Hepatocyte (in vitro differentiated cells): ENCODE results near the gene GREM2. TPM values are rescaled to one million over a fixed set of nuclear protein-coding genes. Genes with fewer than 3 reads are reported as not detected.

Experiments used
- DNase-seq: peaks from one replicate; pipeline ENCODE4 v3.0.0-alpha.2; 2016; ENCODE audit warnings: low spot score
- H2AFZ ChIP-seq: fragments of 200-600 bp; sonication (generic); 2 replicates; pipeline ENCODE4 v1.6.0; 2016; ENCODE audit warnings: antibody characterized with exemption, mild to moderate bottlenecking
- H3K27ac ChIP-seq: fragments of 200-600 bp; sonication (generic); 2 replicates; pipeline ENCODE4 v1.5.1; 2016; ENCODE audit warnings: mild to moderate bottlenecking
- H3K27me3 ChIP-seq: fragments of 200-600 bp; sonication (generic); 2 replicates; pipeline ENCODE4 v1.6.1; 2016
- H3K36me3 ChIP-seq: fragments of 200-600 bp; sonication (generic); replicated peaks from 2 replicates; pipeline ENCODE4 v1.5.1; 2016; ENCODE audit warnings: low read depth; ENCODE audit not compliant: insufficient read depth
- H3K4me1 ChIP-seq: fragments of 200-600 bp; sonication (generic); 2 replicates; pipeline ENCODE4 v1.5.1; 2016; ENCODE audit warnings: mild to moderate bottlenecking, moderate library complexity; ENCODE audit not compliant: insufficient read depth
- H3K4me2 ChIP-seq: fragments of 200-600 bp; sonication (generic); 2 replicates; pipeline ENCODE4 v1.6.0; 2016
- H3K4me3 ChIP-seq: fragments of 200-600 bp; sonication (generic); 2 replicates; pipeline ENCODE4 v1.5.1; 2016; ENCODE audit warnings: mild to moderate bottlenecking
- H3K79me2 ChIP-seq: fragments of 200-600 bp; sonication (generic); 2 replicates; pipeline ENCODE4 v1.6.0; 2017; ENCODE audit warnings: mild to moderate bottlenecking
- H3K9me2 ChIP-seq: fragments of 200-600 bp; sonication (generic); replicated peaks from 2 replicates; pipeline ENCODE4 v1.6.0; 2017; ENCODE audit warnings: mild to moderate bottlenecking; ENCODE audit not compliant: insufficient read depth
- H3K9me3 ChIP-seq: fragments of 200-600 bp; sonication (generic); 2 replicates; pipeline ENCODE4 v1.5.1; 2016; ENCODE audit warnings: low read depth, mild to moderate bottlenecking
- H4K20me1 ChIP-seq: fragments of 200-600 bp; sonication (generic); 2 replicates; pipeline ENCODE4 v1.6.0; 2016; ENCODE audit warnings: mild to moderate bottlenecking; ENCODE audit not compliant: insufficient read depth, poor library complexity, severe bottlenecking
- EZH2 ChIP-seq: fragments of 200-600 bp; sonication (generic); IDR thresholded peaks from 2 replicates; pipeline ENCODE4 v1.6.1; 2016; ENCODE audit warnings: antibody characterized with exemption, mild to moderate bottlenecking, borderline replicate concordance
- EZH2phosphoT487 ChIP-seq: fragments of 200-600 bp; sonication (generic); IDR thresholded peaks from one replicate; pipeline ENCODE4 v1.6.1; 2018; ENCODE audit warnings: antibody characterized with exemption, mild to moderate bottlenecking, low read depth, moderate library complexity; ENCODE audit not compliant: unreplicated experiment, severe bottlenecking
- WGBS: methylation state at CpG from one replicate; pipeline ENCODE4 v1.1.6; 2016; ENCODE audit warnings: low lambda C conversion rate; ENCODE audit errors: missing lambda C conversion rate; 5-methylcytosine and 5-hydroxymethylcytosine counted together
- polyA plus RNA-seq: library from polyadenylated mRNA; unstranded; fragments of >200 nt; fragmentation: Nextera tagmentation; extraction: Ambion mirVana; gene quantifications from 2 replicates; pipeline ENCODE4 v1.2.1, GENCODE V29; 2016
- total RNA-seq: library from RNA; depleted of rRNA; stranded (reverse); fragments of >200 nt; gene quantifications from 2 replicates; pipeline ENCODE4 v1.2.3, GENCODE V29; 2014
- TF ChIP-seq, protein P1 (sequence below): fragments of 200-600 bp; sonication (generic); IDR thresholded peaks from 2 replicates; pipeline ENCODE4 v1.5.1; 2016; ENCODE audit warnings: antibody characterized with exemption, mild to moderate bottlenecking; ENCODE audit not compliant: poor library complexity

The GREM2 gene
- total and polyA plus RNA-seq, 2 experiments from 2014 or later = 3.3 to 5.6 TPM

DNA sequence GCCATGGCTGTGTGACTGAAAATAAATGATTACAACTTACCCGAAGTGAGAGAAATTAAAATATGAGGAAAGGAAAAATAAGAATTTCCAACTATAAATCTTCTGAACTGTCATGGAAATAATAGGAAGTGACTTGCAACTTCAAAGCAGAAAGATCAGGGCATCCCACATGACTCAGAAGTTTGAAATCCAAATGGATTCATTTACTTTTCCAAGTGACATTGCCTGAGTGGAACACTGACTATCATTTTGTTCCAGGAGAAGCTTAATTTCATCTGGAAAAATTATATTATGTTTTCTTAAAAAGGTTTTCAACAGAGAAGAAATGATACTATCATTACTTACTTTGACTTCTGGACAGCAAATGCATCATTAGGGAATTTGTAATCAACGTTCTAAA lies 110.8 kb downstream of the GREM2 start:
- no peak for DNase-seq
- Histone ChIP-seq H3K4me1 (no peaks in the 10 kb centered on the region), H3K4me2 (no peak overlapping the region), H3K9me3 (no peaks in the 10 kb centered on the region), H3K79me2 (no peaks in the 10 kb centered on the region), H3K9me2 (no peaks in the 10 kb centered on the region), H3K36me3 (no peaks in the 10 kb centered on the region), H3K27ac (no peak overlapping the region), H3K4me3 (no peak overlapping the region), H3K27me3 (no peaks in the 10 kb centered on the region), H4K20me1 (no peaks in the 10 kb centered on the region), H2AFZ (no peak overlapping the region)
- 82% methylated on average over 2 of the region's 2 CpGs for WGBS
- TF ChIP-seq, protein P1, sequence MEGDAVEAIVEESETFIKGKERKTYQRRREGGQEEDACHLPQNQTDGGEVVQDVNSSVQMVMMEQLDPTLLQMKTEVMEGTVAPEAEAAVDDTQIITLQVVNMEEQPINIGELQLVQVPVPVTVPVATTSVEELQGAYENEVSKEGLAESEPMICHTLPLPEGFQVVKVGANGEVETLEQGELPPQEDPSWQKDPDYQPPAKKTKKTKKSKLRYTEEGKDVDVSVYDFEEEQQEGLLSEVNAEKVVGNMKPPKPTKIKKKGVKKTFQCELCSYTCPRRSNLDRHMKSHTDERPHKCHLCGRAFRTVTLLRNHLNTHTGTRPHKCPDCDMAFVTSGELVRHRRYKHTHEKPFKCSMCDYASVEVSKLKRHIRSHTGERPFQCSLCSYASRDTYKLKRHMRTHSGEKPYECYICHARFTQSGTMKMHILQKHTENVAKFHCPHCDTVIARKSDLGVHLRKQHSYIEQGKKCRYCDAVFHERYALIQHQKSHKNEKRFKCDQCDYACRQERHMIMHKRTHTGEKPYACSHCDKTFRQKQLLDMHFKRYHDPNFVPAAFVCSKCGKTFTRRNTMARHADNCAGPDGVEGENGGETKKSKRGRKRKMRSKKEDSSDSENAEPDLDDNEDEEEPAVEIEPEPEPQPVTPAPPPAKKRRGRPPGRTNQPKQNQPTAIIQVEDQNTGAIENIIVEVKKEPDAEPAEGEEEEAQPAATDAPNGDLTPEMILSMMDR = no peak
- TF ChIP-seq EZH2phosphoT487 = no peak
- no peak for TF ChIP-seq EZH2

DNA sequence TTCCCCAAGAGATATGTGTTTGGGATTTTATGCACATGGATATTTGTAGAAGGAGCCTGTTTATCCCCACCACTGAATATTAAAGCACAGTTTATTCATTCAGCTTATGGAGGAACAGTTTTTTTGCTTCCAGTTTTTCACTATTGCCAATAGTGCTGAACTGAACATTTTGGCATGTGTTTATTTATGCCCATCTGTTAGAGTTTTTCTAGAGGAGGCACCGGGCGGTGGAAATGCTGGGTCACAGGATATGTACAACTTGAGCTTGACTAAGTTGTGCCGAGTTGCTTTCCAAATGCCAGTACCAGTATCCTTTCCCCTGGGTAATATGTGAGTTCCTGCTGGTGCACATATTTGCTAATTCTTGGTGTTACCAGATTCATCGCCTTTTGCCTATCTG lies 111.3 kb downstream of the GREM2 start:
- H3K27ac ChIP-seq = no peak overlapping the region
- H3K4me1 ChIP-seq = no peaks in the 10 kb centered on the region
- H3K36me3 ChIP-seq = no peaks in the 10 kb centered on the region
- no peak overlapping the region for H2AFZ ChIP-seq
- DNase-seq = no peak
- no peak overlapping the region for H3K4me2 ChIP-seq
- no peaks in the 10 kb centered on the region for H4K20me1 ChIP-seq
- TF ChIP-seq EZH2phosphoT487 = no peak
- TF ChIP-seq EZH2 = no peak
- TF ChIP-seq, protein P1 = no peak
- no peaks in the 10 kb centered on the region for H3K27me3 ChIP-seq
- no peaks in the 10 kb centered on the region for H3K9me3 ChIP-seq
- WGBS = 94% methylated on average over 4 of the region's 4 CpGs
- H3K4me3 ChIP-seq = no peak overlapping the region
- H3K9me2 ChIP-seq = no peaks in the 10 kb centered on the region
- no peaks in the 10 kb centered on the region for H3K79me2 ChIP-seq

DNA sequence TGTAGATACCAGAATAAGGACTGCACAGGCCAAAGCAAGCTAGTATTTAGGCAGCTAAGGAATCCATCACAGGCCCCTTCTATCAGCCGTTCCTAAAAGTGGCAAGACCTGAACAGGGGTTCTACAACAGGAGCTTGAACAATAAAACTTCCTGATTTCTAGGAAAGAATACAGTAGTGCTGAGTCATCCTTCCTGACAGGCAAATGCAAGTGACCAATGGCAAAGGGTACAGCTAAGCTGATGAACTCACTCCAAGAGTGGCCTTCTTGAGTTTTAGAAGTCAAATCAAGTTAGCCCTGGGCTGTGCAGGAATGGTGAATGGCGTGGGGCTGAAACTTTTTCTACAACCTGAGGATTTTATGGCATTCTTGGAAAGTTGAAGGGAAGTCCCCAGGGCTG lies 112.9 kb downstream of the GREM2 start:
- H3K4me3 ChIP-seq = no peak overlapping the region
- H3K27me3 ChIP-seq = no peaks in the 10 kb centered on the region
- H3K27ac ChIP-seq = no peak overlapping the region
- no peaks in the 10 kb centered on the region for H3K4me1 ChIP-seq
- H2AFZ ChIP-seq = no peak overlapping the region
- H3K79me2 ChIP-seq = no peaks in the 10 kb centered on the region
- no peak overlapping the region for H3K4me2 ChIP-seq
- H3K9me3 ChIP-seq = no peaks in the 10 kb centered on the region
- H4K20me1 ChIP-seq = no peaks in the 10 kb centered on the region
- 65% methylated on average over 2 of the region's 2 CpGs for WGBS
- TF ChIP-seq, protein P1 = no peak
- TF ChIP-seq EZH2phosphoT487 (no peak), EZH2 (no peak)
- no peak for DNase-seq
- no peaks in the 10 kb centered on the region for H3K9me2 ChIP-seq
- H3K36me3 ChIP-seq = no peaks in the 10 kb centered on the region

DNA sequence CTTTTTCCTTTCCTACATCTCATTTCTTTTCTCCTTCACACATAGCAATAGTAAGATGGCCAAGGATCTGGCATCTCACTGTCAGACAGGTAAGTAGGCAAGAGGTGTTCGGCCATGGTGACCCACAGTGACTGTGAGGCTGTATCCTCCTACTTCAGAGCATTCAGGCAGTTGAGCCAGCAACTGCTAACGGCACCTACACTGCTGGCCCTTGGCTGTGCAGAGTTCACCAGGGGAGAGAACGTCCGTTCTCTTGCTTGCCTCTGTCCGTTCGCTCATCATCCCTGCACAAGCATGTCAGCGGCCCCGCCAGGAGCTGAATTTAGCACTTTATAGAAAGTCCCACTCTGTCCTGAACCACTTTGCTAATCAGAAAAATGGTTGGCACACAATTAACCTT lies 113.6 kb downstream of the GREM2 start:
- TF ChIP-seq EZH2 = no peak
- no peak for TF ChIP-seq EZH2phosphoT487
- TF ChIP-seq, protein P1 = no peak
- no peaks in the 10 kb centered on the region for H3K9me3 ChIP-seq
- H3K4me3 ChIP-seq = no peak overlapping the region
- H3K9me2 ChIP-seq = no peaks in the 10 kb centered on the region
- H3K27me3 ChIP-seq = no peaks in the 10 kb centered on the region
- H3K4me1 ChIP-seq = no peaks in the 10 kb centered on the region
- 88% methylated on average over 8 of the region's 8 CpGs for WGBS
- no peak overlapping the region for H3K4me2 ChIP-seq
- H3K36me3 ChIP-seq = no peaks in the 10 kb centered on the region
- H3K27ac ChIP-seq = no peak overlapping the region
- no peaks in the 10 kb centered on the region for H4K20me1 ChIP-seq
- DNase-seq = no peak
- no peak overlapping the region for H2AFZ ChIP-seq
- H3K79me2 ChIP-seq = no peaks in the 10 kb centered on the region
